ENCODE results near the gene PAK1IP1.
A peak's percentile ranks its signal among the peaks of the same experiment; 100 is the strongest.
"Not testable (repeated sequence)": the region's sequence is repeated elsewhere in the genome, so short reads cannot be mapped to it uniquely, and the experiment has no call there.

The PAK1IP1 gene

GRCh38 chr6:10694302-10695085 lies at the start of gene PAK1IP1, which contains the start of gene C6orf52:
Gene PAK1IP1 (plus strand): TSS chr6:10694972. CDS start chr6:10694986, 14 bp downstream.
Gene C6orf52 (minus strand): TSS chr6:10694616. CDS start chr6:10687550, 7,066 bp downstream.
- peak; percentile 92 for DNase-seq

GRCh38 chr6:10655508-10656055 lies 39.2 kb upstream of the PAK1IP1 start:
- no peak for DNase-seq

DNA sequence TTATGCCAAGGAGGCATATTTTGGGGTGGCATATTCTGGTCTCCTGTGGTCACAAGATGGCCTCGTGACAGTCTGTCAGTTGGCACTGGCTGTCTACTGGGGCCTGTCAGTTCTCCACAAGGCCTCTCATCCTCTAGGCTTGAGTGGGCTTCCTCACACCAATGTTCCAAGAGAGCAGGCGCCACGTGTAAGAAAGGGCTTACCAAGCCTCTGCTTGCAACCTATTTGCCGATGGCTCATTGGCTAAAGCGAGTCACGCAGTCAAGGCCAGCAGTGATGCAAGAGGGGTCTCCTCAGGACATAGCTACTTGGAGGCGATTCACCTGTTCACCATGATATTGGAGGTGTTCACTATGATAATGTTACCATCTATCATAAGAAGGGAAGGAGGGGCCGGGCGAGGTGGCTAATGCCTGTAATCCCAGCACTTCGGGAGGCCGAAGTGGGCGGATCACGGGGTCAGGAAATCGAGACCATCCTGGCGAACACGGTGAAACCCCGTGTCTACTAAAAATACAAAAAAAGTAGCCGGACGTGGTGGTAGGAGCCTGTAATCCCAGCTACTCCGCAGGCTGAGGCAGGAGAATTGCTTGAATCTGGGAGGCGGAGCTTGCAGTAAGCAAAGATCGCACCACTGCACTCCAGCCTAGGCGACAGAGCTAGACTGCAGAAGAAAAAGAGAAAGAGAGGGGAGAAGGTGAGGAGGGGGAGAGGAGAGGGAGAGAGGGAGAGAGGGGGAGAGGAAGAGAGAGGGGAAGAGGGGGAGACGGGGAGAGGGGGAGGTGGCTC lies 35.7 kb upstream of the PAK1IP1 start:
- DNase-seq: no peak

GRCh38 chr6:10659699-10660348 lies 34.9 kb upstream of the PAK1IP1 start:
- DNase-seq: no peak

DNA sequence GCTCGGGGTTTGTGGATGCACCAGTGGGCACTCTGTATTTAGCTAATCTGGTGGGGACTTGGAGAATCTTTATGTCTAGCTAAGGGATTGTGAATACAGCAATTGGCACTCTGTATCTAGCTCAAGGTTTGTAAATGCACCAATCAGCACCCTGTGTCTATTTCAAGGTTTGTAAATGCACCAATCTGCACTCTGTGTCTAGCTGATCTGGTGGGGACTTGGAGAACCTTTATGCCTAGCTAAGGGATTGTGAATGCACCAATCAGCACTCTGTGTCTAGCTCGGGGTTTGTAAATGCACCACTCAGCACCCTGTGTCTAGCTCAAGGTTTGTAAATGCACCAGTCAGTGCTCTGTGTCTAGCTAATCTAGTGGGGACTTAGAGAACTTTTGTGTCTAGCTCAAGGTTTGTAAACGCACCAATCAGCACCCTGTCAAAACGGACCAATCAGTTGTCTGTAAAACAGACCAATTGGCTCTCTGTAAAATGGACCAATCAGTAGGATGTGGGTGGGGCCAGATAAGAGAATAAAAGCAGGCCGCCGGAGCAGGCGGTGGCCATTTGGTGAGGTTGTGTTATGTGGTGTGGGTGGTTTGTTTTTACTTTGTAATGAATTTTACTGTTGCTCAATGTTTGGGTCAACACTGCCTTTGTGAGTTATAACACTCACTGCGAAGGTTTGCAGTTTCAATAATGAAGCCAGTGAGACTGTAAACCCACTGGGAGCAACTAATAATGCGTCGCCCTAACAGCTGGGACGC lies 34.2 kb upstream of the PAK1IP1 start:
- not testable (repeated sequence) for DNase-seq

GRCh38 chr6:10662207-10662606 lies 32.6 kb upstream of the PAK1IP1 start:
- no peak for DNase-seq

DNA sequence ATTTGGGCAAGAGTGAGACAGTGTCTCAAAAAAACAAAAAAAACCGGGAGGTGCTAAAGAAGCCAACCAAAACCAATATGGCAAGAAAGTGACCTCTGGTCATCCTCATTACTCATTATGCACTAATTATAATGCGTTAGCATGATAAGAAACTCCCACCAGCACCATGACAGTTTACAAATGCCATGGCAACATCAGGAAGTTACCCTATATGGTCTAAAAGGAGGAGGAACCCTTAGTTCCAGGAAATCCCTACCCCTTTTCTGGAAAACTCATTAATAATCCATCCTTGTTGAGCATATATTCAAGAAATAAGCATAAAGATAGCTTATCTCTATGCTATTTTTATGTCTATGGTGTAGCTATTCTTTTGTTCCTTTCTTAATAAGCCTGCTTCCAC lies 32.0 kb upstream of the PAK1IP1 start:
- DNase-seq: no peak

DNA sequence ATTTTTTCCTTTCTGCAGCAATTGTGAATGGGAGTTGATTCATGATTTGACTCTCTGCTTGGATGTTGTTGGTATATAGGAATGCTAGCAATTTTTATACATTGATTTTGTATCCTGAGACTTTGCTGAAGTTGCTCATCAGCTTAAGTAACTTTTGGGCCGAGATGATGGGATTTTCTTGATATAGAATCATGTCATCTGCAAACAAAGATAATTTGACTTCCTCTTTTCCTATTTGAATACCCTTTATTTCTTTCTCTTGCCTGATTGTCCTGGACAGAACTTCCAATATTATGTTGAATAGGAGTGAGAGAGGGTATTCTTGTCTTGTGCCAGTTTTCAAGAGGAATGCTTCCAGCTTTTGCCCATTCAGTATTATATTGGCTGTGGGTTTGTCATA lies 29.2 kb upstream of the PAK1IP1 start:
- not testable (repeated sequence) for DNase-seq

DNA sequence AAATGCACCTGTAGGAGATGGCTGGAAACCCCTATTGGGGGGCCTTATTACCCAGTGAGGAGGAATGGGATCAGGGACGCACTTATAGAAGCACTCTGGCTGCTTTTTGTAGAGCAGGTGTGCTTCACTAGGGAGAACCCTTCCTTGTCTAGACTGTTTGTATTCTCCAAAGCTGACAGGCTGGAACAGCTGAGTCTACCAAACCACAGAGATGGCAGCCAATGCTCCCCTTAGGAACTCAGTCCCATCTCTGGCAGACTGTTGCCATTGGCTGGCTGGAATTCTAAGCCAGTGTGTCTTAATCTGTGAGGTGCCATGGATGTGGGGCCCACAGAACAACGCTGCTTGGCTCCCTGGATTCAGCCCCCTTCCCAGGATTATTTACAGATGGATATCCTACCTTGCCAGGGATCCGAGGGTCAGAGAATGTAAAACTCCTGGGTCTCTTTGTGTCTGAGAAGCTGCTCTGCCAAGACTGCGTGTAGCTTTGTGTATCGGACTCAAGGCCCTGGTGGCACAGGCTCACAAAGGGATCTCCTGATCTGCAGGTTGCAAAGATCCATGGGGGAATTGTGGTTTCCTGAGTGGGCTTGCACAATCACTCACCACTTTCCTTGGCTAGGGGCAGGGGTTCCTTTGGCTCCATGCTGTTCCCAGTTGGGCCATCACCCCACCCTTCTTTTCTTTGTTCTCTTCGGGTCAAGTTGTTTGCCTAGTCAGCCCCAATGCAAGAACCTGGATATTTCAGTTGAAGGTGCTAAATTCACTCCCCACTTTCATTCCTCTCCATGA lies 26.4 kb upstream of the PAK1IP1 start:
- no peak for DNase-seq

GRCh38 chr6:10676403-10676802 lies 18.4 kb upstream of the PAK1IP1 start:
- DNase-seq: no peak

- no peak for DNase-seq
Observed at GRCh38 chr6:10678456-10678855, 16.3 kb upstream of the PAK1IP1 start.

DNA sequence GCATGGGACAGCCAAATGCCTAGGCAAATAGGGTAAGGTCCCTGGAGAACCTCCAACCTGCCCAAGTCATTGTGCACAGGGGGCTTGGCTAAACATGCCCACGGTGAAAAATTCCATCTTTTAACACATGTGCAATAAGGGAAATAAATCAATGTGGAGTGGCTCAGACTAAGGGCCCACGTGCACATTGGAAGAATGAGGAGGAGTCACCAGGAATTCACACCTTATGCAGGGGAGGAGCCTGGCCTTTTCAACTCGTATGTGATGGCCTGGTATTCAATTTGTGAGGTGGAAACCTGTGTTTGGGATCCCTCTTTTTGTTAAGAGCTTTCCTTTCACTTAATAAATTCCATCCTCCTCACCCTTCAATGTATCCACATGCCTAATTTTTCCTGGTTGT lies 13.0 kb upstream of the PAK1IP1 start:
- DNase-seq: no peak

- DNase-seq: no peak
Observed at GRCh38 chr6:10682355-10682988, 12.3 kb upstream of the PAK1IP1 start.

- DNase-seq: no peak
Observed at GRCh38 chr6:10684618-10685017, 10.2 kb upstream of the PAK1IP1 start.

- DNase-seq: no peak
Observed at GRCh38 chr6:10685092-10685915, 9.5 kb upstream of the PAK1IP1 start.

- no peak for DNase-seq
Observed at GRCh38 chr6:10686901-10687300, 7.9 kb upstream of the PAK1IP1 start.

- DNase-seq: no peak
Observed at GRCh38 chr6:10687582-10687981, 7.2 kb upstream of the PAK1IP1 start.

- no peak for DNase-seq
Observed at GRCh38 chr6:10690651-10691445, 3.9 kb upstream of the PAK1IP1 start.

- DNase-seq: no peak
Observed at GRCh38 chr6:10692965-10693538, 1.7 kb upstream of the PAK1IP1 start.

Data from kidney glomerular epithelial cell (primary cell).